ENCODE data around the gene WDFY2.

- TF ChIP-seq EZH2 (IDR thresholded peaks at IDR 0.05; ENCODE audit: insufficient read depth, poor library complexity, severe bottlenecking) (no peak), EZH2phosphoT487 (IDR thresholded peaks at IDR 0.05; ENCODE audit: insufficient read depth, low read depth) (no peak)
These were observed 27.5 kb upstream of the WDFY2 start for GRCh38 chr13:51556740-51557139.

Measured in GM23248 (cell line).